Keratinocyte (primary cell): ENCODE measurements around the gene DNAI2. TPM values are rescaled to one million over a fixed set of nuclear protein-coding genes. Genes with fewer than 3 reads are reported as not detected.

Experiments used
- DNase-seq: peaks from one replicate; pipeline ENCODE4 v3.0.0-alpha.2; 2011; ENCODE audit warnings: low read depth, missing footprints, low spot score
- FAIRE-seq: peaks from 2 replicates; lab custom pipeline; 2011; peaks lifted over from hg19 to GRCh38; lab: Jason Lieb, UNC
- H2AFZ ChIP-seq: 2 replicates; pipeline ENCODE4 v1.6.0; 2012; ENCODE audit warnings: low read length, control low read depth, inconsistent platforms; ENCODE audit not compliant: control insufficient read depth
- H3K27ac ChIP-seq: 2 replicates; pipeline ENCODE4 v1.5.1; 2011; ENCODE audit warnings: low read length; ENCODE audit not compliant: control insufficient read depth, insufficient read depth
- H3K27me3 ChIP-seq: 3 replicates; pipeline ENCODE4 v1.6.0; 2011; ENCODE audit warnings: low read length; ENCODE audit not compliant: control insufficient read depth, insufficient read depth; ENCODE audit errors: extremely low read depth
- H3K36me3 ChIP-seq, 2 experiments: 2 replicates in 1 of 2; 3 replicates in 1 of 2; pipeline ENCODE4 v1.5.1; 2011; ENCODE audit warnings: low read length in 2 of 2, mild to moderate bottlenecking in 1 of 2; ENCODE audit not compliant: control insufficient read depth in 2 of 2, insufficient read depth in 2 of 2; ENCODE audit errors: extremely low read depth in 1 of 2
- H3K4me1 ChIP-seq: 3 replicates; pipeline ENCODE4 v1.5.1; 2011; ENCODE audit warnings: low read length; ENCODE audit not compliant: control insufficient read depth, insufficient read depth; ENCODE audit errors: extremely low read depth
- H3K4me2 ChIP-seq: 3 replicates; pipeline ENCODE4 v1.6.0; 2011; ENCODE audit warnings: low read depth, low read length; ENCODE audit not compliant: control insufficient read depth, insufficient read depth; ENCODE audit errors: extremely low read depth
- H3K4me3 ChIP-seq, 3 experiments: fragments of 200-600 bp in 1 of 3; sonication (generic) in 1 of 3; 2 replicates in 2 of 3; 3 replicates in 1 of 3; pipeline ENCODE4 v1.5.1; 2011 to 2016; ENCODE audit warnings: low read length in 3 of 3, mild to moderate bottlenecking in 3 of 3, control low read depth in 2 of 3, inconsistent platforms in 1 of 3, low read depth in 1 of 3, mixed read lengths in 1 of 3, mixed run types in 1 of 3, moderate library complexity in 1 of 3; ENCODE audit not compliant: control insufficient read depth in 2 of 3, insufficient read depth in 2 of 3; ENCODE audit errors: extremely low read depth in 1 of 3
- H3K79me2 ChIP-seq: 2 replicates; pipeline ENCODE4 v1.6.0; 2012; ENCODE audit warnings: low read length; ENCODE audit not compliant: control insufficient read depth, insufficient read depth
- H3K9ac ChIP-seq: 3 replicates; pipeline ENCODE4 v1.6.0; 2011; ENCODE audit warnings: low read length; ENCODE audit not compliant: control insufficient read depth, insufficient read depth; ENCODE audit errors: extremely low read depth
- H3K9me1 ChIP-seq: 3 replicates; pipeline ENCODE4 v1.6.0; 2011; ENCODE audit warnings: low read length; ENCODE audit not compliant: control insufficient read depth, insufficient read depth; ENCODE audit errors: extremely low read depth
- H3K9me3 ChIP-seq: 2 replicates; pipeline ENCODE4 v1.5.1; 2012; ENCODE audit warnings: low read depth, low read length; ENCODE audit not compliant: control insufficient read depth
- H4K20me1 ChIP-seq: 3 replicates; pipeline ENCODE4 v1.6.0; 2011; ENCODE audit warnings: low read length; ENCODE audit not compliant: control insufficient read depth, insufficient read depth; ENCODE audit errors: extremely low read depth
- CTCF ChIP-seq, 3 experiments: IDR thresholded peaks in 1 of 3; conservative IDR thresholded peaks in 1 of 3; optimal IDR thresholded peaks in 1 of 3; 2 replicates in 2 of 3; 3 replicates in 1 of 3; pipeline versions ENCODE3 to v1.5.1; 2011; ENCODE audit warnings: low read length in 3 of 3, mild to moderate bottlenecking in 3 of 3, moderate library complexity in 2 of 3, control low read depth in 1 of 3, inconsistent platforms in 1 of 3; ENCODE audit not compliant: insufficient read depth in 2 of 3; ENCODE audit errors: extremely low read depth in 1 of 3
- EZH2 ChIP-seq: IDR thresholded peaks from one replicate; pipeline ENCODE4 v1.6.1; 2012; ENCODE audit warnings: inconsistent platforms, mild to moderate bottlenecking, low read length, moderate library complexity
- dilution Hi-C: fragments of 300-500 bp; cut with MboI; formaldehyde crosslinking; loops from one replicate; pipeline ENCODE4 v1.7.0; 2020; ENCODE audit warnings: low sequenced_read_pairs; ENCODE audit not compliant: extremely low pct_ligation_motif_present
- polyA plus RNA-seq, 5 experiments: library from polyadenylated mRNA; depleted of rRNA in 3 of 5; stranded (reverse) in 3 of 5; stranded (forward) in 1 of 5; unstranded in 1 of 5; fragments of >200 nt; gene quantifications; 1 replicate in 1 of 5; 2 replicates in 3 of 5; 3 replicates in 1 of 5; pipeline versions ENCODE4 v1.2.1 to v1.2.3, GENCODE V29; 2011 to 2012; ENCODE audit warnings: missing spikeins in 2 of 5, low read depth in 1 of 5, low replicate concordance in 1 of 5

The DNAI2 gene
- polyA plus RNA-seq, 1 donor (not counting 4 experiments of a cell fraction or from before 2014, with no cell fraction given), result not detected

GRCh38 chr17:74330446-74330845, 56.4 kb downstream of the DNAI2 start:
- Histone ChIP-seq H3K9me1 (no peaks in the 10 kb centered on the region), H3K79me2 (no peaks in the 10 kb centered on the region), H3K36me3 (no peaks in the 10 kb centered on the region), H3K27me3 (peaks cover 24% of the 10 kb centered on the region), H3K27ac (no peak overlapping the region), H3K9ac (no peak overlapping the region), H4K20me1 (no peaks in the 10 kb centered on the region), H3K4me2 (no peak overlapping the region), H3K9me3 (no peaks in the 10 kb centered on the region), H3K4me1 (no peaks in the 10 kb centered on the region), H3K4me3 (no peak overlapping the region), H2AFZ (no peak overlapping the region)
- TF ChIP-seq CTCF (optimal IDR thresholded peaks at IDR 0.05 in 1 of 3, IDR thresholded peaks at IDR 0.05 in 1 of 3, conservative IDR thresholded peaks at IDR 0.05 in 1 of 3; ENCODE audit: extremely low read depth in 1 of 3, insufficient read depth in 2 of 3, low read length in 3 of 3), result no peak
- TF ChIP-seq EZH2, result no peak
- FAIRE-seq (no peak), DNase-seq (no peak)
- dilution Hi-C loops, result no loop called here

- H3K27me3 ChIP-seq, result peaks cover 9% of the 10 kb centered on the region
- H3K9ac ChIP-seq, result no peak overlapping the region
- no peaks in the 10 kb centered on the region for H3K9me3 ChIP-seq
- no peaks in the 10 kb centered on the region for H4K20me1 ChIP-seq
- dilution Hi-C loops, result no loop called here
- H3K4me2 ChIP-seq, result no peak overlapping the region
- no peak for TF ChIP-seq CTCF (optimal IDR thresholded peaks at IDR 0.05 in 1 of 3, IDR thresholded peaks at IDR 0.05 in 1 of 3, conservative IDR thresholded peaks at IDR 0.05 in 1 of 3; ENCODE audit: extremely low read depth in 1 of 3, insufficient read depth in 2 of 3, low read length in 3 of 3)
- no peaks in the 10 kb centered on the region for H3K36me3 ChIP-seq
- no peaks in the 10 kb centered on the region for H3K9me1 ChIP-seq
- DNase-seq, result no peak
- no peak for FAIRE-seq
- H2AFZ ChIP-seq, result no peak overlapping the region
- H3K79me2 ChIP-seq, result no peaks in the 10 kb centered on the region
- no peaks in the 10 kb centered on the region for H3K4me1 ChIP-seq
- H3K4me3 ChIP-seq, result no peak overlapping the region
- H3K27ac ChIP-seq, result no peak overlapping the region
Observed at GRCh38 chr17:74332017-74332650, 58.1 kb downstream of the DNAI2 start.
